IPS DF 6.9 (cell line): ENCODE data around the gene RIMS1.
"Not testable (repeated sequence)": the region's sequence is repeated elsewhere in the genome, so short reads cannot be mapped to it uniquely, and the experiment has no call there.

Experiments used
- DNase-seq: peaks from one replicate; pipeline ENCODE4 v3.0.0-alpha.2; 2013; ENCODE audit warnings: low read depth, low spot score
- H3K27ac ChIP-seq: one replicate; pipeline ENCODE4 v1.5.1; 2013; ENCODE audit warnings: low read length, control low read depth
- H3K27me3 ChIP-seq: 2 replicates; pipeline ENCODE4 v1.6.1; 2013; ENCODE audit warnings: mild to moderate bottlenecking, low read length; ENCODE audit not compliant: control insufficient read depth, insufficient read depth
- H3K36me3 ChIP-seq: 2 replicates; pipeline ENCODE4 v1.6.1; 2013; ENCODE audit warnings: low read length; ENCODE audit not compliant: control insufficient read depth, insufficient read depth
- H3K4me1 ChIP-seq: 2 replicates; pipeline ENCODE4 v1.6.1; 2013; ENCODE audit warnings: low read length; ENCODE audit not compliant: control insufficient read depth, insufficient read depth
- H3K4me3 ChIP-seq: 2 replicates; pipeline ENCODE4 v1.5.1; 2013; ENCODE audit warnings: mild to moderate bottlenecking, low read length
- H3K9me3 ChIP-seq: 2 replicates; pipeline ENCODE4 v1.6.1; 2013; ENCODE audit warnings: low read length, inconsistent platforms; ENCODE audit not compliant: control insufficient read depth, insufficient read depth
- WGBS: extraction: QIAGEN DNeasy Blood & Tissue Kit; methylation state at CpG from one replicate; pipeline ENCODE4 v1.1.7; 2013; ENCODE audit warnings: mixed read lengths, missing lambda C conversion rate; ENCODE audit not compliant: insufficient read length, insufficient coverage; 5-methylcytosine and 5-hydroxymethylcytosine counted together

The RIMS1 gene

DNA sequence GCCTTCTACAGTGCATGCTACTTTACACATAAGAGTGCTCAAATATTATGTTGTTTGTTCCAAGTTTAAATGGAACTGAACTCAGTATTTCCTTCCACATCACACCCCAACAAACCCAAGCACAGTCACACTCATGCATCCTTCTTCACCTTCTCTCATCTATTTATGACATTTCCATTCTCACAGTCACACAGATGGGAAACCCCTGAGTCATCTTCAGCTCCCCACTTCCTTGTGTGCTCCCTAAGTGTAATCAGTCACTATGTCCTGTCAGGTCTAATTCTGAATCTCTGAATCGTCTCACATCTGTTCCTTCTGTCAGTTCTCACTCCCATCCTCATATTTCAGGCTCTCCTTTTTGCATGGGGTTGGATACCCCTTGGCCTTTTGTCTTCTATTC, 96.0 kb downstream of the RIMS1 start:
- WGBS, result no CpG with 5 or more reads among the region's 1 CpG
- no peaks in the 10 kb centered on the region for H3K9me3 ChIP-seq

DNA sequence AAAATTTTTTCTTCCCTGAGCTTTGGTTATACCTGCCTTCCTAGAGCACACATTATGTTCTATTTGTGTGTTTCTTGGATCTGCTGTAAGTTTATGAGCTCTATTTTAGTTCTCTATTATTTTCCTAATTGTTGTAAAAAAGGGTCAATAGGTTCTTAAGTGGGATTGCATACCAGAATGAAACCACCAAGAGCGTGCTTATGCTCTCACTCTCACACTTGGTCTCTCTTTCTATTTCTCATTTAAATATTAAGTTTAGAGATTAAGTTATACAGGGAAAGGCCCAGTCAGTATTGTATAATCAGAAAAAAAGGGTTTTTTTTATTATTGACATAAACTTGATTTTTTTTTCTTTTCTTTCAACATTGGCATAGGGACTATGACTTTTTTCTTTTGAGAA, 96.8 kb downstream of the RIMS1 start:
- no CpG with 5 or more reads among the region's 1 CpG for WGBS
- Histone ChIP-seq H3K4me3 (no peak overlapping the region), H3K27me3 (no peaks in the 10 kb centered on the region), H3K9me3 (no peaks in the 10 kb centered on the region), H3K27ac (no peak overlapping the region), H3K4me1 (no peaks in the 10 kb centered on the region), H3K36me3 (no peaks in the 10 kb centered on the region)
- DNase-seq, result no peak

More for the DNA sequence above, 96.0 kb downstream of the RIMS1 start:
- no peaks in the 10 kb centered on the region for H3K36me3 ChIP-seq
- no peak for DNase-seq
- H3K27ac ChIP-seq, result no peak overlapping the region
- H3K27me3 ChIP-seq, result no peaks in the 10 kb centered on the region
- no peaks in the 10 kb centered on the region for H3K4me1 ChIP-seq
- H3K4me3 ChIP-seq, result no peak overlapping the region

DNA sequence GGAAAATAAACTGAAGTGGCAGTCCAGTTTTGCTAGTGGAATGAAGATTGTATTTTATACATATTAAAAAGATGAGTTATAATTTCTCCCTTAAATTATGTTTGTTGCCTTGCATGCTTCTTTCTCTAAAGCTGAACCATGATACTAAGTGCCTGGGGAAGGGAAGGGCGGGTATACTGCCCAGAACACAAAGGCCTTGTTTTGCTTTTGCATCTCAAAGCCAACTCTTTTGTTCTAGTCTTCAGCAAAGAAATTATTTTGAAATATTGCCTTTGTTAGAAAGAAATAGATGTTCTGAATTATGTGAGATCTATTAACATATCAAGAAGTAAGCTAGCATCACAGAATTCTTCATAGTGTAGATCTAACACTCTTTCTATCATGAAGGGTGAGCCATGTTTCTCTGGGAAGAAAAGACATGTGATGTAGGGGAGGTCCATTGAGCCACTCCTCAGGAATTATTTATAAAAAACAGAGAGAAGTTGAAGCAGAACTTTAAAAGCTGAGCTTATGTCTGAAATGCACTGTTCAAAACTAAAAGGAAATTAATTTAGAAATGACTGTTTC, 108.4 kb downstream of the RIMS1 start:
- no peak for DNase-seq
- WGBS, result no CpG with 5 or more reads among the region's 1 CpG

DNA sequence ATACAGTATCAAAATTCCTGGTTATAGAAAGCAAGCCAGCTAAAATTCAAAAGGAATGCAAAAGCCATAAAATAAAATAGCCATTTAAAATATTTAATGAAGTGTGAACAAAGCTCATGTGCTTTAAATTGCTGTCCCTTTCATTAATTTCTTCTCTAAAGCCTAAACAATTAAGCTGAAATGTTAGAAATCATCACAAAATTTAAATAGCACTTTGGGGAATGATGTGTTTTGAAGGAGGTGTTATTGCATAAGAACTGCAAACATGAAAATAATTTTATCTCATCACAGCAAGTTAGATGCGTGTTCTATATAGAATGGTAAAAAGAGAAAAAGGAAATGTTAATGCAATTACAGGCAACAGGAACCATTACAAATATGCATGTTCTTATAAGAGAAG, 111.0 kb downstream of the RIMS1 start:
- no CpG with 5 or more reads among the region's 1 CpG for WGBS
- Histone ChIP-seq H3K9me3 (no peaks in the 10 kb centered on the region), H3K27me3 (no peaks in the 10 kb centered on the region), H3K36me3 (no peaks in the 10 kb centered on the region), H3K4me1 (no peaks in the 10 kb centered on the region), H3K27ac (no peak overlapping the region), H3K4me3 (no peak overlapping the region)
- no peak for DNase-seq

More for the DNA sequence above, 108.4 kb downstream of the RIMS1 start:
- no peaks in the 10 kb centered on the region for H3K4me1 ChIP-seq
- H3K9me3 ChIP-seq, result no peaks in the 10 kb centered on the region
- H3K27ac ChIP-seq, result no peak overlapping the region
- H3K27me3 ChIP-seq, result no peaks in the 10 kb centered on the region
- no peak overlapping the region for H3K4me3 ChIP-seq
- H3K36me3 ChIP-seq, result no peaks in the 10 kb centered on the region

DNA sequence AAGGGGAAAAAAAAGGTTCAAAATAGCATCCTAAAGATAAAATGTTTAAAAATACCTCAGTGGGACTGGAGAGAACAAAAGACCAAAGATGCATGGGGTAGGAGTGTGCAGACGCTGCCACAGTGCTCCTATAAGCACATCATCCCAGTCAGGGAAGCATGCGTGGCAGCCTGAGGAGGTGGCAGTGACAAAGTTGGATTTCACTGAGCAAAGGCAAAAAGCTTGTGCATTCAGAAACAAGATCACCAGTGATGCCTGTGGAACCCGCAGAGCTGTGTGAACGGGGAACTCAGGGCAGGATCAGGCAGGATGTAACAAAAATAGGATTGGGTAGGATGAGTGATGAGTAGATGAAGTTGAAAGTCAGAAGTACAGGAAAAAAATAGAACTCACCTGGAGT, 116.1 kb downstream of the RIMS1 start:
- Histone ChIP-seq H3K9me3 (no peaks in the 10 kb centered on the region), H3K27me3 (no peaks in the 10 kb centered on the region), H3K27ac (no peak overlapping the region), H3K4me3 (no peak overlapping the region), H3K4me1 (no peaks in the 10 kb centered on the region), H3K36me3 (no peaks in the 10 kb centered on the region)
- no CpG with 5 or more reads among the region's 4 CpGs for WGBS
- no peak for DNase-seq

DNA sequence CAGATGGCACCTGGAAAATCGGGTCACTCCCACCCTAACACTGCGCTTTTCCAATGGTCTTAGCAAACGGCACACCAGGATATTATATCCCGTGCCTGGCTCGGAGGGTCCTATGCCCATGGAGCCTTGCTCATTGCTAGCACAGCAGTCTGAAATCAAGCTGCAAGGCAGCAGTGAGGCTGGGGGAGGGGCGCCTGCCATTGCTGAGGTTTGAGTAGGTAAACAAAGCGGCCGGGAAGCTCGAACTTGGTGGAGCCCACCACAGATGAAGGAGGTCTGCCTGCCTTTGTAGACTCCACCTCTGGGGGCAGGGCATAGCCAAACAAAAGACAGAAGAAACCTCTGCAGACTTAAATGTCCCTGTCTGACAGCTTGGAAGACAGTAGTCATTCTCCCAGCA, 120.2 kb downstream of the RIMS1 start:
- H3K4me3 ChIP-seq, H3K27ac ChIP-seq, H3K4me1 ChIP-seq, H3K36me3 ChIP-seq, H3K27me3 ChIP-seq, H3K9me3 ChIP-seq, DNase-seq: not testable (repeated sequence)
- no CpG with 5 or more reads among the region's 9 CpGs for WGBS

DNA sequence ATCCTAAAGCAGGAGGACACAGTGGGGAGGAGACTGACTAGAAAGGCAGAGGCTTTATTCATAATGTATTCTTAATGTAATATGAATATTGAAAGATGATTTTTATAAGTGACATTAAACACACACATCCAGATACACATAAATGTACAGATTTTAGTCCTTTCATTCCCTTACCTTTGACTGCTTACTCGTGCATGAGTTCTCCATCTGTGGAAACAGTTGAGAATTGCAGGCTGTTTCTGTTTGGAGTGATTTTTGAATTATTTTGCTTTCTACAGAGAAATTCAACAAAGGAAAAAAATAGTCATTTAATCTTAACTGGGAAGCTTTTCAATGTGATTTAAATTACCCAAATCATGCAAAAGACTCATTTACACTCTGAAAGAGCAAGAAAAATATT, 136.5 kb downstream of the RIMS1 start:
- Histone ChIP-seq H3K36me3 (no peaks in the 10 kb centered on the region), H3K4me1 (no peaks in the 10 kb centered on the region), H3K27me3 (no peaks in the 10 kb centered on the region), H3K4me3 (no peak overlapping the region), H3K27ac (no peak overlapping the region), H3K9me3 (no peaks in the 10 kb centered on the region)
- no CpG with 5 or more reads among the region's 1 CpG for WGBS
- no peak for DNase-seq

DNA sequence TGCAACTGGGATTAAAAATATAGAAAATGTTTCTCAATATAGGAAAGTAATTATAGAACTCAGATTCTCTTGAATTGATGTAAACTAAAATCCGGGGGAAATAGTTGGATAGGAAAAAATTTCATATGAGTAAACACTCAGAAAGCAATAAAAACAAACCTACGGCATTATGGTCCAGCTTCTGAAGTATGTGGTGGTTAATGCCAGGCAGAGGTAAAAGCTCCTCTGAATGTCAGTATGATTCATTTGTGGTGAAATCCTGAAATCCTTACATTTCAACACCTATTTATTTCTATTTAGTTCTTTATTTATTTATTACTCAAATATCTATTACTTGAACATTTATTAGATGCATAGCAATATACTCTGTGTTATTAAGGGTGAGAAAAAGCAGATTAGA, 145.1 kb downstream of the RIMS1 start:
- Histone ChIP-seq H3K27me3 (no peaks in the 10 kb centered on the region), H3K27ac (no peak overlapping the region), H3K4me1 (no peaks in the 10 kb centered on the region), H3K9me3 (no peaks in the 10 kb centered on the region), H3K4me3 (no peak overlapping the region), H3K36me3 (no peaks in the 10 kb centered on the region)
- no CpG with 5 or more reads among the region's 2 CpGs for WGBS
- DNase-seq, result no peak

DNA sequence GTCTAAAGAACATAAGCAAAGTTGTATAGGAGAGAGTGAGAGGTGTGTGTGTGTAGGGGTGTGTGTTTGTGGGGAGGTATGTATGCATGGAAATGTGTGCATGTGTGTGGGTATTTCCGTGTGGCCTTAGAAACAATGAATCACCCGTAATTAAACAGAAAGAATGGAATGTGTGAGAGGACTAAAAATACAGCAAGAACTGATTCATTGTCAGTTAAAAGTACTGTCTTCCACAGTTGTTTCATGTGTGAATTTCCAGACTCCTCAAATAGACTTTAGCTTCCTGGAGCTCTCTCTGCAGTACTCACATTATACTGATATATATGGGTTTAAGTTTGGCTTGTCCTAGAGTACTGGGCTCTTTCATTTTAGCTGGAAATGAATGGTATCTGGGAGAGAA, 145.7 kb downstream of the RIMS1 start:
- Histone ChIP-seq H3K36me3 (no peaks in the 10 kb centered on the region), H3K9me3 (no peaks in the 10 kb centered on the region), H3K4me1 (no peaks in the 10 kb centered on the region), H3K27me3 (no peaks in the 10 kb centered on the region), H3K4me3 (no peak overlapping the region), H3K27ac (no peak overlapping the region)
- WGBS, result no CpG with 5 or more reads among the region's 2 CpGs
- DNase-seq, result no peak

DNA sequence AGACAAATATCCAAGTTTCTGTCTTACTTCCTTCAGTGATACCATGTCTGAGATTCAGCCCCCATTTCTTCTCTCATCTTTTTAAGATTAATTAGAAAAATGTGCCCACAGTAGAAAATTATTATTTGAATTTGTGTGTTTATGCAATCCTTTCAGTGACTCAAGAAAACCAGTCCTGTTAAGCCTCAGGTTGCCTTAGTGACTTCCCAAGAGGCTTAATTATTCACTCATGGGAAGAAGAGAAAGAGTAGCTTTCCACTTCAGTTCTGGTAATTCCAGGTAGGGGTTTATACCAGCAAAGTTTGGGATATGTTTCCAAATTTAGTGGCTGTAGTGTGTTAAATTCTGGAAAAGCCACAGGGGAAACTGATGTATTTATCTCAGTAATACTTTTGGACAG, 149.1 kb downstream of the RIMS1 start:
- Histone ChIP-seq H3K9me3 (no peaks in the 10 kb centered on the region), H3K27ac (no peak overlapping the region), H3K4me3 (no peak overlapping the region), H3K4me1 (no peaks in the 10 kb centered on the region), H3K27me3 (no peaks in the 10 kb centered on the region), H3K36me3 (no peaks in the 10 kb centered on the region)
- DNase-seq, result no peak

DNA sequence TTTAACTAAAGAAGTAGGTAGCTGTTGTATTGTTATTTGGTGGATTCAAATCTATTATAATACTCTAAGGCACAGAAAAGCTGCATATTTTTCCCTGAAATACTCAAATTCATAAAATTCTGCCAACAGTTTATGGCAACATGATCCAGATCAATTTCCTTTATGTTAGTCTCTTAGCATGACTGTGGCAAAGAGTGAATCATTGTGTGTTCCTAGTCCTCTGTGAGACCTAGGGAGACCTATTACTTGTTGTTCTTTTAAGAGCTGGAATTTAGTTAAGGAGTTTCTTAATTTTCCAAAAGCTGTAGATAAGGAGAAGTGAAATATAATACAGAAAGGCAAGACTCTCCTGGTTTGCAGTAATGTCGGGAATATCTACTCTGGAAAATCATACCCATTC, 149.6 kb downstream of the RIMS1 start:
- no peaks in the 10 kb centered on the region for H3K9me3 ChIP-seq
- no peak for DNase-seq
- H3K4me1 ChIP-seq, result no peaks in the 10 kb centered on the region
- H3K4me3 ChIP-seq, result no peak overlapping the region
- no peaks in the 10 kb centered on the region for H3K36me3 ChIP-seq
- no CpG with 5 or more reads among the region's 1 CpG for WGBS
- H3K27ac ChIP-seq, result no peak overlapping the region
- H3K27me3 ChIP-seq, result no peaks in the 10 kb centered on the region
